ENCODE measurements around the gene SNED1. TPM values are rescaled to one million over a fixed set of nuclear protein-coding genes. Genes with fewer than 3 reads are reported as not detected.

Gene SNED1
- total RNA-seq, 1 donor from 2014 or later, result 17.9 TPM

Other genes with a start within 250 kb of the SNED1 start
- under 0.01 and 0.20 TPM in 2 replicates for gene KIF1A, start 178.4 kb upstream of the SNED1 start, total RNA-seq
- gene AGXT, start 129.8 kb upstream of the SNED1 start, total RNA-seq, result not detected in 2 replicates
- not detected in 2 replicates for gene MAB21L4, start 102.5 kb upstream of the SNED1 start, total RNA-seq
- gene CROCC2, start 92.3 kb upstream of the SNED1 start, total RNA-seq, result not detected in 2 replicates
- gene MTERF4, start 103.7 kb downstream of the SNED1 start, total RNA-seq, result 19.8 and 34.1 TPM in 2 replicates
- 4.4 and 8.7 TPM in 2 replicates for gene PASK, start 150.9 kb downstream of the SNED1 start, total RNA-seq
- gene PPP1R7, start 151.8 kb downstream of the SNED1 start, total RNA-seq, result 54.9 and 57.7 TPM in 2 replicates
- 0.65 and 2.6 TPM in 2 replicates for gene ANO7, start 190.1 kb downstream of the SNED1 start, total RNA-seq

Data from lung microvascular endothelial cell (primary cell).